ENCODE results near the gene WDR55.
A peak's percentile ranks its signal among the peaks of the same experiment; 100 is the strongest.

DNA sequence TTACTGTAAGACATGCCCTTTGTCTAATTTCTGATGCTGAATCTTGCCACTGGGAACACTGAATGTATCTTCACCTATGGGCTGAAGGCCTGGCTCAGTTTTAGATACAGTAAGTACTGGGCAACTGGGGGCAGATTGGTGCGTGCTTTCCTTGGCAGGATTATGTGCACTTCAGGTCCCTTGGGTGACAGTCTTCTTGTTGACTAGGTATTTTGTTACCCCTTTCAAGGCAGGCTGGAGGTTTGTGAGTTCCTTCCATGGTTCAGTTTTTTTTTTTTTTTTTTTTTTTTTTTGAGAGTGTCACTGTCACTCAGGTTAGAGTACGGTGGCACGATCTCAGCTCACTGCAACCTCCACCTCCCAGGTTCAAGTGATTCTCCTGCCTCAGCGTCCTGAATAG, 43.1 kb downstream of the WDR55 start:
- TF ChIP-seq SUZ12 (IDR thresholded peaks at IDR 0.05) (no peak), NFRKB (IDR thresholded peaks at IDR 0.05) (no peak), ZNF384 (IDR thresholded peaks at IDR 0.05) (peak; percentile 52; the same call in 1 of the 2 replicates), FOXA1 (IDR thresholded peaks at IDR 0.05) (no peak), FOXM1 (IDR thresholded peaks at IDR 0.05; ENCODE audit: borderline replicate concordance) (no peak), BHLHE40 (IDR thresholded peaks at IDR 0.05; ENCODE audit: borderline replicate concordance) (no peak), ARNT (IDR thresholded peaks at IDR 0.05) (no peak), HDGF (IDR thresholded peaks at IDR 0.05; ENCODE audit: borderline replicate concordance) (no peak), ELF4 (IDR thresholded peaks at IDR 0.05) (no peak), TARDBP (IDR thresholded peaks at IDR 0.05) (no peak)

All from HEK293T (cell line).